GM19463 (cell line): ENCODE data around the gene TBCB.
"Not testable (repeated sequence)": the region's sequence is repeated elsewhere in the genome, so short reads cannot be mapped to it uniquely, and the experiment has no call there.

Experiments used
- ATAC-seq: cut with Tn5 transposase; IDR thresholded peaks from one replicate; pipeline ENCODE4 v1.9.1; 2021; ENCODE audit warnings: mild to moderate bottlenecking, moderate library complexity; ENCODE audit not compliant: unreplicated experiment

Gene TBCB

GRCh38 chr19:36101550-36102327 lies 13.5 kb upstream of the TBCB start:
- no peak for ATAC-seq

DNA sequence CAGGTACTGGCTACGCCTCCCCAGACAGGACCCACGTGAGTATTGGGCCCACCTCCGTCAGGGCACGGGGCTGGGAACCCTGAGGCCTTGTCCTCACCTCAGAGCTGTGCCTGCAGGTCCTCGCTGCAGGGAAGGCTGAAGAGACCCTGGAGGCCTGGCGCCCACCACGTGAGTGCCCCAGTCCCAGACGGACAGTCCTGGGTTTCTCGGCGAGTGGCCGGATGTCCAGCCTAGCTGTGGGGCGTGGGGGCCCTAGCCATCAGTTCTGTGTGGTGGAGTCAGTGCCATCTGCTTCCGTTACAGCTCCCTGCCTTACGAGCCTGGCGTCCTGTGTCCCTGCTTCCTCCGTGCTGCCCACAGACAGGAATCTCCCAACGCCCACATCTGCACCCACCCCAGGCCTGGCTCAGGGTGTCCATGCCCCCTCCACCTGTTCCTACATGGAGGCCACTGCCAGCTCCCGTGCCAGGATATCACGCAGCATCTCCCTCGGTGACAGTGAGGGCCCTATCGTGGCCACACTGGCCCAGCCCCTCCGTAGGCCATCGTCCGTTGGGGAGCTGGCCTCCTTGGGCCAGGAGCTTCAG lies 12.1 kb upstream of the TBCB start:
- ATAC-seq: no peak

DNA sequence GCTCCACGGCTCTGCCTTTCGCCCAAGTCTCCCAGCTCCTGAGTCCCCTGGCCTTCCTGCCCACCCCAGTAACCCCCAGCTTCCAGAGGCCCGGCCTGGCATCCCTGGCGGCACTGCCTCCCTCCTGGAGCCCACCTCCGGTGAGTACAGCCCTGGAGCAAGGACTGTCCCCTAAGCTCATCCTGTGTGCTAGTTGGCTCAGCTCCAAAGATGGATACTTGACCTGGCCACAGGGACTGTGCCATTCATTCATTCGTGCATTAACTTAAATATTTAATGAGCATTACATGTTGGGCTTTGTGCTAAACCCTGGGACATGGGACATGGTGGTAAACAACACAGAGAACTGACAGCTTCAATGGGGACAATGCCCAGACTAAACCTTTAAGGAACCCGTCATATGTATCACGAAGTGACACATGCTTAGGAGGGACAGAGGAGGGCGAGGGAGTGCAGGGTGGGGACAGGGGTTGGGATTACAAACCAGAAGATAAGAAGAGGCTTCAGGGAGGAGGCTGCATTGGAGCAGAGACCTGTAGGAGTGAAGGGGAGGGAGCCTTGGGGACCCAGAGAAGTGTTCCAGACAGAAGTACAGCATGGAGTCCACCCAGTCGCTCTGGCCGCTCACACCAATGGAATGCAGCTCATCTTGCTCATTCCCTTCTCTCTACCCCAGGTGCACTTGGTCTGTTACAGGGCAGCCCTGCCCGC lies 11.3 kb upstream of the TBCB start:
- no peak for ATAC-seq

- ATAC-seq: no peak
Observed at GRCh38 chr19:36106441-36106840, 8.8 kb upstream of the TBCB start.

- ATAC-seq: no peak
Observed at GRCh38 chr19:36106991-36107390, 8.3 kb upstream of the TBCB start.

DNA sequence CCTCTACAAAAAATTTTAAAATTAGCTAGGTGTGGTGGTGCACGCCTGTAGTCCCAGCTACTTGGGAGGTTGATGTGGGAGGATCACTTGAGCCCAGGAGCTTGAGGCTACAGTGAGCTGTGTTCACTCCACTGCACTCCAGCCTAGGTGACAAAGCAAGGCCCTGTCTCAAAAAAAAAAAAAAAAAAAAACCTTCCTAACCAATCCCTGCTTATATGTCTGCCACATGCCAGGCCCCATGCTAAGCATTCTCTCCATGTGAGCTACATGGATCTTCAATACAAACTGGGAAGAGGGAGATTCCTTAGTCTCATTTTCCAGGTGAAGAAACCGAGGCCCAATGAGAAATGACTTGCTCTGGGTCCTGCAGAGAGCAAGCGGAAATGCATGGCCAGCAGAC lies 6.6 kb upstream of the TBCB start:
- ATAC-seq: no peak

DNA sequence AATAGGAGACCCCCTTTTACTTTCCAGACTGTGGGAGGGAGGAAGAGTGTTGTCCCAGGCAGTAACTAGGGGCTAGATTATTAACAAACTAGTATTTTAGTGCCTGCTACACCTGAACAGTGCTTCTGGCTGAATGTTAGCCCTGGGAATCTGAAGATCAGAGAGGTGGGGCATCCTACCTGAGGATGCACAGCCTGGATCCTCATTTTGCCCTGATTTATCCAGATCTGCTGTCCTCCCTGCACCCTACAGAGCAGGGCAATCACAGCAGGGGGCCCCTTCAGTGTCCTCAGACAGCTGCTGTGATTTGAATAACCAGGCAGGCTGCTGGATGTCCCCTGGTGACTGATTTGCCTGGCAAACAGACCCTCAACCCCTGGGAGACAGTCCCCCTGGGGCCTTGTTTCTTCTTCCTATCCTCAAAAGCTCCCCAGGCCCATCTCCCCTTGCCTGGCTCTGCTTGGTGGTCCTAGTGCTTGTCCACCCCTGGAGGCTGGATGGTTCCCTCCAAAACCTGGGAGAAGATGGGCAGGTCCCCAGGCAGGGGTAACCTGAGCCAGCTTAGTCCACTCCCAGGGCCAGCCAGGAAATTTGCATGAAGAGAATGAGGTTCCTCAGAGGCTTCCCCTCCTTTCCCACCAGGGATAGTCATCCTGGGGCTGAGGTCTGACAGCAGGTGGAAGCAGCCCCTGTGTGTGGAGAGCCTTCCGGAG lies 4.6 kb upstream of the TBCB start, which contains the start of gene OVOL3:
TSS of gene OVOL3 (plus strand) at position 657 of the 713 bp plus-strand sequence. CDS start 60 bp downstream, outside the sequence.
- ATAC-seq: no peak

DNA sequence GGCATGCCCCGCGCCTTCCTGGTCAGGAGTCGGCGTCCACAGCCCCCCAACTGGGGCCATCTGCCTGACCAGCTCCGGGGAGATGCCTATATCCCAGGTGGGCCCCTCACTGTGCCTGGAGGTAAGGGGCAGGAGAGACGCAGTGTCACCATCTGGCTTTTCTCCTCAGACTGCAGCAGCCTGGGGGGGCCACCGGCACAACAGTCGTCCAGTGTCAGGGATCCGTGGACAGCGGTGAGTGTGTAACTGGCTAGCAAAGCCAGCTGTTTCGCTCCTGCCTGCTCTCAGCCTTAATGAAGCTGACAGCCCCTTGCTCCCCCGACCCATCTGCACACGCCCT lies 4.1 kb upstream of the TBCB start:
- ATAC-seq: no peak

GRCh38 chr19:36112678-36113077 lies 2.6 kb upstream of the TBCB start:
- no peak for ATAC-seq

DNA sequence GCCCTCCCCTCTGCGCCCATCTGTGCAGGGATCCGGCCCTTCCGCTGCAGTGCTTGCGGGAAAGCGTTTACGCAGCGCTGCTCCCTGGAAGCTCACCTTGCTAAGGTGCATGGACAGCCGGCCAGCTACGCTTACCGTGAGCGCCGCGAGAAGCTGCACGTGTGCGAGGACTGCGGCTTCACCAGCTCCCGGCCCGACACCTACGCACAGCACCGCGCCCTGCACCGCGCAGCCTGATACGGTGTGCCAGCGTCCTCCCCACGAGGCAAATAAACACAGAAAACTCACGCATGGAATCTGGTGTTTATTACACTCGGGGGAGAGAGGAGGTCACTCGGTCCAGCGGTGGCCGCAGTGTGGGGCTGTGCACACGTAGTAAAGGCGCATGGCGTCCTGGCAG lies 1.8 kb upstream of the TBCB start:
- no peak for ATAC-seq

GRCh38 chr19:36113894-36114720 lies 1.2 kb upstream of the TBCB start:
- no peak for ATAC-seq

DNA sequence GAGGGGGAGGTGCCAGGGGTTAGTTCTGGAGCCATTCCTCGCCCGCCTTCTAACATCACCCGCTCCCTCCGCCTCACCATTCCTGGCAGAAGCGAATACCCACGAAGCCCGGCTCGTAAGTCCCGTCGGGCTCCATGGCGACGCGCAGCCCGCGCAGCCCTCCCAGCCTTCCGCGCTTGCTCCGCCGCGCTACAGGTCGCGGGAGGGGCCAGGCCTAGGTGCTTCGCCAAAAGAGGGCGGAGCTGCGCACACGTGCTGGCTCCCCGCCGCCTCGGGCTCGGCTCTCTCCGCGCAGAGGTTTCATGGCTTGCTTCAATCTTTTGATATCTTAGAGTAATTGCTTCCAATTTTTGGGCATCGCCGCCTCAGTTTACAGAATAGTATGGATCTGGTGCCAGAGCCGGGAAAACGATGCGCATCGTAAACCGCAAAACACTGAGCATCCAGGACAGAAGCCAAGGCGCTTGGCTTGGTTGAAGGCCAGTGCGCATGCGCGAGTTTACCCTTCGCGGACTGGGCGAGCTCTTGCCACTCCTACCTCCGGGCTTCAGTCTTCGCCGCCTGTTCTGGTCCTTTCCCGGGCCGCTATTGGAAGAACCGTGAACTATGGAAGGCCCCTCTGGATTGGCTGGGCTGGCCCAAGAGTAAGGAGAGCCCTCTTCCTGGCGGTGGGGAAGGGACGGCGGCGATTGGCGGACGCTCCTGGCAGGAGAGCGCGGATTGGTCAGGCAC lies 381 bp upstream of the TBCB start, which contains the start of gene POLR2I:
TSS of gene POLR2I (minus strand) at position 155 of the 732 bp plus-strand sequence. CDS start at position 136, 19 bp downstream.
- ATAC-seq: peak; percentile 86

- no peak for ATAC-seq
Observed at GRCh38 chr19:36116344-36116637, 1.0 kb downstream of the TBCB start.

- no peak for ATAC-seq
Observed at GRCh38 chr19:36120092-36120983, 5.1 kb downstream of the TBCB start.

- ATAC-seq: no peak
Observed at GRCh38 chr19:36120984-36121358, 5.7 kb downstream of the TBCB start.

GRCh38 chr19:36121486-36122124 lies 6.3 kb downstream of the TBCB start:
- no peak for ATAC-seq

GRCh38 chr19:36125557-36125956 lies 10.3 kb downstream of the TBCB start:
- no peak for ATAC-seq

- no peak for ATAC-seq
Observed at GRCh38 chr19:36128392-36128736, 13.1 kb downstream of the TBCB start.

DNA sequence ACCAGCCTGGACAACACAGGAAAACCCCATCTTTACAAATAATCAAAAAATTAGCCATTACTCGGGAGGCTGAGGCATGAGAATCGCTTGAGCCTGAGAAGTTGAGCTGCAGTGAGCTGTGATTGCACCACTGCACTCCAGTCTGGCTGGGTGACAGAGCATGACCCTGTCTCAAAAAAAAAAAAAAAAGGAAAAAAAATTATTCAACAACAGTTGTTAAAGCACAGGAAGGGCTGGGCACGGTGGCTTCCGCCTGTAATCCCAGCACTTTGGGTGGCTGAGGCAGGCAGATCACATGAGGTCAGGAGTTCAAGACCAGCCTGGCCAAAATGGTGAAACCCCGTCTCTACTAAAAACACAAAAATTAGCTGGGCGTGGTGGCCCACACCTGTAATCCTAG lies 16.0 kb downstream of the TBCB start:
- ATAC-seq: not testable (repeated sequence)
